GM23248 (cell line): Measurements from ENCODE around the gene ADH1C. TPM values are rescaled to one million over a fixed set of nuclear protein-coding genes. Genes with fewer than 3 reads are reported as not detected.
"Not testable (repeated sequence)": the region's sequence is repeated elsewhere in the genome, so short reads cannot be mapped to it uniquely, and the experiment has no call there.

ENCODE experiments used
- DNase-seq: peaks from one replicate; pipeline ENCODE4 v3.0.0-alpha.2; 2015
- H2AFZ ChIP-seq: fragments of 200-600 bp; sonication (generic); 2 replicates; pipeline ENCODE4 v1.6.1; 2016; ENCODE audit warnings: antibody characterized with exemption
- H3F3A ChIP-seq: fragments of 200-600 bp; sonication (generic); 2 replicates; pipeline ENCODE4 v1.6.1; 2016; ENCODE audit warnings: mild to moderate bottlenecking, antibody characterized with exemption, mixed run types; ENCODE audit not compliant: insufficient read depth
- H3K27ac ChIP-seq: fragments of 200-600 bp; sonication (generic); 2 replicates; pipeline ENCODE4 v1.5.1; 2016; ENCODE audit warnings: mild to moderate bottlenecking
- H3K27me3 ChIP-seq: fragments of 200-600 bp; sonication (generic); replicated peaks from 2 replicates; pipeline ENCODE4 v1.6.1; 2016; ENCODE audit warnings: mild to moderate bottlenecking; ENCODE audit not compliant: insufficient read depth
- H3K36me3 ChIP-seq: fragments of 200-600 bp; sonication (generic); 2 replicates; pipeline ENCODE4 v1.6.1; 2016; ENCODE audit warnings: low read depth, mild to moderate bottlenecking
- H3K4me1 ChIP-seq: fragments of 200-600 bp; sonication (generic); 2 replicates; pipeline ENCODE4 v1.6.1; 2016; ENCODE audit warnings: mild to moderate bottlenecking; ENCODE audit not compliant: insufficient read depth
- H3K4me2 ChIP-seq: fragments of 200-600 bp; sonication (generic); one replicate; pipeline ENCODE4 v1.6.1; 2016; ENCODE audit warnings: mild to moderate bottlenecking; ENCODE audit not compliant: unreplicated experiment
- H3K4me3 ChIP-seq: fragments of 200-600 bp; sonication (generic); 2 replicates; pipeline ENCODE4 v1.5.1; 2016; ENCODE audit warnings: mild to moderate bottlenecking
- H3K79me2 ChIP-seq: fragments of 200-600 bp; sonication (generic); 2 replicates; pipeline ENCODE4 v1.6.1; 2016; ENCODE audit warnings: mild to moderate bottlenecking; ENCODE audit not compliant: insufficient read depth
- H3K9ac ChIP-seq: fragments of 200-600 bp; sonication (generic); 2 replicates; pipeline ENCODE4 v1.6.1; 2016; ENCODE audit warnings: mild to moderate bottlenecking
- H3K9me2 ChIP-seq: fragments of 200-600 bp; sonication (generic); 2 replicates; pipeline ENCODE4 v1.6.1; 2016; ENCODE audit warnings: mixed run types, mild to moderate bottlenecking, moderate library complexity; ENCODE audit not compliant: insufficient read depth
- H3K9me3 ChIP-seq: fragments of 200-600 bp; sonication (generic); one replicate; pipeline ENCODE4 v1.6.1; 2017; ENCODE audit warnings: low read depth
- H4K20me1 ChIP-seq: fragments of 200-600 bp; sonication (generic); 2 replicates; pipeline ENCODE4 v1.6.0; 2016; ENCODE audit not compliant: insufficient read depth
- EZH2 ChIP-seq: fragments of 200-600 bp; sonication (generic); IDR thresholded peaks from 2 replicates; pipeline ENCODE4 v1.6.1; 2018; ENCODE audit warnings: antibody characterized with exemption, mild to moderate bottlenecking; ENCODE audit not compliant: insufficient read depth, poor library complexity, severe bottlenecking
- EZH2phosphoT487 ChIP-seq: fragments of 200-600 bp; sonication (generic); IDR thresholded peaks from 2 replicates; pipeline ENCODE4 v1.6.1; 2018; ENCODE audit warnings: antibody characterized with exemption, moderate library complexity, mild to moderate bottlenecking, low read depth; ENCODE audit not compliant: insufficient read depth
- WGBS, 2 experiments: methylation state at CpG; one replicate each; pipeline ENCODE4 v1.1.6; 2015 to 2017; ENCODE audit warnings: low lambda C conversion rate in 2 of 2, low coverage in 1 of 2; ENCODE audit errors: missing lambda C conversion rate in 2 of 2; 5-methylcytosine and 5-hydroxymethylcytosine counted together
- in situ Hi-C: fragments of 300-500 bp; cut with MboI; formaldehyde crosslinking; loops from 2 replicates; pipeline ENCODE4 v1.15.0; 2020
- polyA plus RNA-seq: library from polyadenylated mRNA; unstranded; fragments of >200 nt; fragmentation: Nextera tagmentation; extraction: Ambion mirVana; gene quantifications from 2 replicates; pipeline ENCODE4 v1.2.1, GENCODE V29; 2016
- total RNA-seq: library from RNA; depleted of rRNA; stranded (reverse); fragments of >200 nt; shearing (Covaris generic); gene quantifications from 2 replicates; pipeline ENCODE4 v1.2.3, GENCODE V29; 2014

Gene ADH1C
- total and polyA plus RNA-seq, 2 experiments from 2014 or later, result not detected

GRCh38 chr4:99359480-99360204 lies 7.1 kb upstream of the ADH1C start:
- Histone ChIP-seq H3F3A (no peaks in the 10 kb centered on the region), H3K4me3 (no peak overlapping the region), H3K4me1 (peaks cover 9% of the 10 kb centered on the region; the same call in 1 of the 2 replicates), H3K27me3 (no peaks in the 10 kb centered on the region), H4K20me1 (no peaks in the 10 kb centered on the region), H3K9me3 (no peaks in the 10 kb centered on the region), H3K36me3 (no peaks in the 10 kb centered on the region), H3K9ac (no peak overlapping the region), H3K27ac (no peak overlapping the region), H3K79me2 (no peaks in the 10 kb centered on the region), H3K4me2 (no peak overlapping the region), H2AFZ (no peak overlapping the region), H3K9me2 (no peaks in the 10 kb centered on the region)
- TF ChIP-seq EZH2phosphoT487, result no peak
- in situ Hi-C loops, result no loop called here
- WGBS, 2 experiments, result 71 to 73% methylated on average over 26 of the region's 27 CpGs
- no peak for DNase-seq

- H3K9ac ChIP-seq, result no peak overlapping the region
- H3K9me2 ChIP-seq, result no peaks in the 10 kb centered on the region
- no peaks in the 10 kb centered on the region for H3K9me3 ChIP-seq
- no peak overlapping the region for H3K4me2 ChIP-seq
- peaks cover 9% of the 10 kb centered on the region; the same call in 1 of the 2 replicates for H3K4me1 ChIP-seq
- H3K27me3 ChIP-seq, result no peaks in the 10 kb centered on the region
- no peak overlapping the region for H3K27ac ChIP-seq
- no peak overlapping the region for H3K4me3 ChIP-seq
- H3K36me3 ChIP-seq, result no peaks in the 10 kb centered on the region
- in situ Hi-C loops, result no loop called here
- no peak overlapping the region for H2AFZ ChIP-seq
- H4K20me1 ChIP-seq, result no peaks in the 10 kb centered on the region
- WGBS, 2 experiments, result 30 to 38% methylated on average over 2 of the region's 2 CpGs
- TF ChIP-seq EZH2phosphoT487 (no peak), EZH2 (no peak)
- no peak for DNase-seq
- no peaks in the 10 kb centered on the region for H3F3A ChIP-seq
- no peaks in the 10 kb centered on the region for H3K79me2 ChIP-seq
These were observed 5.4 kb upstream of the ADH1C start for GRCh38 chr4:99357948-99358347.

- H3K27ac ChIP-seq, result no peak overlapping the region
- no peak overlapping the region for H3K4me2 ChIP-seq
- H3K4me1 ChIP-seq, result peaks cover 9% of the 10 kb centered on the region; the same call in 1 of the 2 replicates
- H3K9me2 ChIP-seq, result no peaks in the 10 kb centered on the region
- no peak for DNase-seq
- TF ChIP-seq EZH2phosphoT487 (no peak), EZH2 (no peak)
- no peaks in the 10 kb centered on the region for H3K36me3 ChIP-seq
- H3K9ac ChIP-seq, result no peak overlapping the region
- in situ Hi-C loops, result no loop called here
- no peaks in the 10 kb centered on the region for H3F3A ChIP-seq
- H3K27me3 ChIP-seq, result no peaks in the 10 kb centered on the region
- WGBS, 2 experiments, result 53 to 59% methylated on average over 1 of the region's 1 CpG
- no peak overlapping the region for H3K4me3 ChIP-seq
- H3K9me3 ChIP-seq, result no peaks in the 10 kb centered on the region
- H3K79me2 ChIP-seq, result no peaks in the 10 kb centered on the region
- no peaks in the 10 kb centered on the region for H4K20me1 ChIP-seq
- H2AFZ ChIP-seq, result no peak overlapping the region
These were observed 4.4 kb upstream of the ADH1C start for GRCh38 chr4:99356992-99357391.

GRCh38 chr4:99356149-99356548 lies 3.6 kb upstream of the ADH1C start:
- in situ Hi-C loops, H3K9me2 ChIP-seq, DNase-seq, H3K79me2 ChIP-seq, H3K9me3 ChIP-seq, H3K27ac ChIP-seq, H3K9ac ChIP-seq, H3K4me2 ChIP-seq, H3K36me3 ChIP-seq, H2AFZ ChIP-seq, H3F3A ChIP-seq, H3K4me3 ChIP-seq, H3K4me1 ChIP-seq, H4K20me1 ChIP-seq, H3K27me3 ChIP-seq: not testable (repeated sequence)
- WGBS, 2 experiments, result 60 to 65% methylated on average over 10 of the region's 10 CpGs

- Histone ChIP-seq H3K9me3 (no peaks in the 10 kb centered on the region), H3K4me3 (no peak overlapping the region), H2AFZ (no peak overlapping the region), H3K27me3 (no peaks in the 10 kb centered on the region), H3K79me2 (no peaks in the 10 kb centered on the region), H3K27ac (no peak overlapping the region), H3K9ac (no peak overlapping the region), H3F3A (no peaks in the 10 kb centered on the region), H3K4me1 (no peaks in the 10 kb centered on the region), H3K4me2 (no peak overlapping the region), H3K36me3 (no peaks in the 10 kb centered on the region), H4K20me1 (no peaks in the 10 kb centered on the region), H3K9me2 (no peaks in the 10 kb centered on the region)
- TF ChIP-seq EZH2phosphoT487, result no peak
- TF ChIP-seq EZH2, result no peak
- WGBS, 2 experiments, result 59 to 60% methylated on average over 2 of the region's 2 CpGs
- in situ Hi-C loops, result no loop called here
- DNase-seq, result no peak
These were observed 1.1 kb downstream of the ADH1C start for GRCh38 chr4:99351487-99351886.
